Islet of Langerhans (tissue), 1 donor: ENCODE measurements around the gene CADPS2.
"Not testable (repeated sequence)": the region's sequence is repeated elsewhere in the genome, so short reads cannot be mapped to it uniquely, and the experiment has no call there.

Source experiments
- FAIRE-seq: peaks from one replicate; lab custom pipeline; 2011; peaks lifted over from hg19 to GRCh38; lab: Jason Lieb, UNC

CADPS2 gene

GRCh38 chr7:122673951-122674350, 212.3 kb downstream of the CADPS2 start:
- no peak for FAIRE-seq

- no peak for FAIRE-seq
These were observed 213.7 kb downstream of the CADPS2 start for GRCh38 chr7:122672536-122672935.

- FAIRE-seq, result no peak
These were observed 222.5 kb downstream of the CADPS2 start for GRCh38 chr7:122663733-122664132.

GRCh38 chr7:122658856-122659255, 227.4 kb downstream of the CADPS2 start:
- no peak for FAIRE-seq

- no peak for FAIRE-seq
These were observed 232.6 kb downstream of the CADPS2 start for GRCh38 chr7:122653685-122654084.

GRCh38 chr7:122652876-122653275, 233.4 kb downstream of the CADPS2 start:
- no peak for FAIRE-seq

GRCh38 chr7:122651451-122651850, 234.8 kb downstream of the CADPS2 start:
- no peak for FAIRE-seq

GRCh38 chr7:122643250-122643649, 243.0 kb downstream of the CADPS2 start:
- FAIRE-seq, result no peak

- FAIRE-seq, result no peak
These were observed 247.8 kb downstream of the CADPS2 start for GRCh38 chr7:122638459-122638858.

- FAIRE-seq, result no peak
These were observed 248.5 kb downstream of the CADPS2 start for GRCh38 chr7:122637784-122638183.

GRCh38 chr7:122635481-122635880, 250.8 kb downstream of the CADPS2 start:
- FAIRE-seq, result not testable (repeated sequence)

GRCh38 chr7:122633472-122633871, 252.8 kb downstream of the CADPS2 start:
- no peak for FAIRE-seq

GRCh38 chr7:122632238-122632637, 254.0 kb downstream of the CADPS2 start:
- no peak for FAIRE-seq

GRCh38 chr7:122629412-122629953, 256.8 kb downstream of the CADPS2 start:
- no peak for FAIRE-seq

- no peak for FAIRE-seq
These were observed 257.4 kb downstream of the CADPS2 start for GRCh38 chr7:122628651-122629411.

GRCh38 chr7:122626785-122627184, 259.5 kb downstream of the CADPS2 start:
- no peak for FAIRE-seq

GRCh38 chr7:122622682-122623081, 263.6 kb downstream of the CADPS2 start:
- FAIRE-seq, result no peak

GRCh38 chr7:122619664-122620063, 266.6 kb downstream of the CADPS2 start:
- no peak for FAIRE-seq

GRCh38 chr7:122618585-122619189, 267.6 kb downstream of the CADPS2 start:
- no peak for FAIRE-seq

GRCh38 chr7:122616951-122617350, 269.3 kb downstream of the CADPS2 start:
- no peak for FAIRE-seq

- no peak for FAIRE-seq
These were observed 280.3 kb downstream of the CADPS2 start for GRCh38 chr7:122605929-122606328.

- FAIRE-seq, result no peak
These were observed 282.0 kb downstream of the CADPS2 start for GRCh38 chr7:122604251-122604650.

- no peak for FAIRE-seq
These were observed 283.5 kb downstream of the CADPS2 start for GRCh38 chr7:122602800-122603199.

- FAIRE-seq, result no peak
These were observed 285.6 kb downstream of the CADPS2 start for GRCh38 chr7:122600630-122601029.
